ENCODE results near the gene MED31.
"Not testable (repeated sequence)": the region's sequence is repeated elsewhere in the genome, so short reads cannot be mapped to it uniquely, and the experiment has no call there.

The MED31 gene

GRCh38 chr17:6666077-6666521, 14.7 kb upstream of the MED31 start:
- H3K9me3 ChIP-seq (replicated peaks; ENCODE audit: low read length), result no peaks in the 10 kb centered on the region
- H3K4me2 ChIP-seq (ENCODE audit: low read length), result no peak overlapping the region
- no peaks in the 10 kb centered on the region for H3K4me1 ChIP-seq (ENCODE audit: control insufficient read depth, insufficient read depth, low read length)
- H3K27me3 ChIP-seq (ENCODE audit: control insufficient read depth, insufficient read depth, low read length), result peaks cover 49% of the 10 kb centered on the region
- no peaks in the 10 kb centered on the region for H3K36me3 ChIP-seq (ENCODE audit: insufficient read depth, low read length)
- no peak overlapping the region for H3K9ac ChIP-seq (ENCODE audit: low read depth, low read length)
- no peak overlapping the region for H3K4me3 ChIP-seq (ENCODE audit: low read length)

GRCh38 chr17:6663200-6663599, 11.8 kb upstream of the MED31 start:
- H3K27me3 ChIP-seq (ENCODE audit: control insufficient read depth, insufficient read depth, low read length), result peaks cover 50% of the 10 kb centered on the region
- H3K9ac ChIP-seq (ENCODE audit: low read depth, low read length); H3K4me3 ChIP-seq (ENCODE audit: low read length); H3K9me3 ChIP-seq (replicated peaks; ENCODE audit: low read length); H3K4me2 ChIP-seq (ENCODE audit: low read length); H3K4me1 ChIP-seq (ENCODE audit: control insufficient read depth, insufficient read depth, low read length); H3K36me3 ChIP-seq (ENCODE audit: insufficient read depth, low read length): not testable (repeated sequence)

GRCh38 chr17:6661464-6661848, 10.1 kb upstream of the MED31 start:
- Histone ChIP-seq H3K9me3 (replicated peaks; ENCODE audit: low read length) (no peaks in the 10 kb centered on the region), H3K4me3 (ENCODE audit: low read length) (no peak overlapping the region), H3K36me3 (ENCODE audit: insufficient read depth, low read length) (no peaks in the 10 kb centered on the region), H3K9ac (ENCODE audit: low read depth, low read length) (no peak overlapping the region), H3K27me3 (ENCODE audit: control insufficient read depth, insufficient read depth, low read length) (peaks cover 49% of the 10 kb centered on the region), H3K4me2 (ENCODE audit: low read length) (no peak overlapping the region), H3K4me1 (ENCODE audit: control insufficient read depth, insufficient read depth, low read length) (no peaks in the 10 kb centered on the region)

GRCh38 chr17:6660805-6661463, 9.5 kb upstream of the MED31 start:
- Histone ChIP-seq H3K4me2 (ENCODE audit: low read length) (no peak overlapping the region), H3K9ac (ENCODE audit: low read depth, low read length) (no peak overlapping the region), H3K4me1 (ENCODE audit: control insufficient read depth, insufficient read depth, low read length) (no peaks in the 10 kb centered on the region), H3K27me3 (ENCODE audit: control insufficient read depth, insufficient read depth, low read length) (peaks cover 49% of the 10 kb centered on the region), H3K36me3 (ENCODE audit: insufficient read depth, low read length) (no peaks in the 10 kb centered on the region), H3K4me3 (ENCODE audit: low read length) (no peak overlapping the region), H3K9me3 (replicated peaks; ENCODE audit: low read length) (no peaks in the 10 kb centered on the region)

GRCh38 chr17:6660101-6660500, 8.7 kb upstream of the MED31 start:
- no peak overlapping the region for H3K4me2 ChIP-seq (ENCODE audit: low read length)

GRCh38 chr17:6658411-6658810, 7.0 kb upstream of the MED31 start:
- not testable (repeated sequence) for H3K4me1 ChIP-seq (ENCODE audit: control insufficient read depth, insufficient read depth, low read length)

More at GRCh38 chr17:6660101-6660500, 8.7 kb upstream of the MED31 start:
- Histone ChIP-seq H3K27me3 (ENCODE audit: control insufficient read depth, insufficient read depth, low read length) (peaks cover 54% of the 10 kb centered on the region), H3K9me3 (replicated peaks; ENCODE audit: low read length) (no peaks in the 10 kb centered on the region), H3K4me3 (ENCODE audit: low read length) (no peak overlapping the region), H3K4me1 (ENCODE audit: control insufficient read depth, insufficient read depth, low read length) (no peaks in the 10 kb centered on the region), H3K9ac (ENCODE audit: low read depth, low read length) (no peak overlapping the region), H3K36me3 (ENCODE audit: insufficient read depth, low read length) (no peaks in the 10 kb centered on the region)

GRCh38 chr17:6657633-6658287, 6.4 kb upstream of the MED31 start:
- H3K4me3 ChIP-seq (ENCODE audit: low read length), result no peak overlapping the region
- peaks cover 2% of the 10 kb centered on the region for H3K4me1 ChIP-seq (ENCODE audit: control insufficient read depth, insufficient read depth, low read length)
- H3K9ac ChIP-seq (ENCODE audit: low read depth, low read length), result no peak overlapping the region
- H3K36me3 ChIP-seq (ENCODE audit: insufficient read depth, low read length), result no peaks in the 10 kb centered on the region
- no peaks in the 10 kb centered on the region for H3K9me3 ChIP-seq (replicated peaks; ENCODE audit: low read length)
- peaks cover 62% of the 10 kb centered on the region for H3K27me3 ChIP-seq (ENCODE audit: control insufficient read depth, insufficient read depth, low read length)
- no peak overlapping the region for H3K4me2 ChIP-seq (ENCODE audit: low read length)

More at GRCh38 chr17:6658411-6658810, 7.0 kb upstream of the MED31 start:
- H3K9ac ChIP-seq (ENCODE audit: low read depth, low read length); H3K4me3 ChIP-seq (ENCODE audit: low read length); H3K4me2 ChIP-seq (ENCODE audit: low read length); H3K36me3 ChIP-seq (ENCODE audit: insufficient read depth, low read length); H3K9me3 ChIP-seq (replicated peaks; ENCODE audit: low read length): not testable (repeated sequence)
- peaks cover 64% of the 10 kb centered on the region for H3K27me3 ChIP-seq (ENCODE audit: control insufficient read depth, insufficient read depth, low read length)

GRCh38 chr17:6656797-6657632, 5.6 kb upstream of the MED31 start:
- peaks cover 55% of the 10 kb centered on the region for H3K27me3 ChIP-seq (ENCODE audit: control insufficient read depth, insufficient read depth, low read length)
- H3K4me1 ChIP-seq (ENCODE audit: control insufficient read depth, insufficient read depth, low read length); H3K4me3 ChIP-seq (ENCODE audit: low read length); H3K36me3 ChIP-seq (ENCODE audit: insufficient read depth, low read length); H3K4me2 ChIP-seq (ENCODE audit: low read length); H3K9me3 ChIP-seq (replicated peaks; ENCODE audit: low read length); H3K9ac ChIP-seq (ENCODE audit: low read depth, low read length): not testable (repeated sequence)

- not testable (repeated sequence) for H3K4me3 ChIP-seq (ENCODE audit: low read length); H3K9ac ChIP-seq (ENCODE audit: low read depth, low read length); H3K4me2 ChIP-seq (ENCODE audit: low read length); H3K9me3 ChIP-seq (replicated peaks; ENCODE audit: low read length); H3K36me3 ChIP-seq (ENCODE audit: insufficient read depth, low read length)
- peaks cover 46% of the 10 kb centered on the region for H3K27me3 ChIP-seq (ENCODE audit: control insufficient read depth, insufficient read depth, low read length)
- H3K4me1 ChIP-seq (ENCODE audit: control insufficient read depth, insufficient read depth, low read length), result peaks cover 15% of the 10 kb centered on the region
Observed at GRCh38 chr17:6655732-6656361, 4.4 kb upstream of the MED31 start.

GRCh38 chr17:6654841-6655731, 3.7 kb upstream of the MED31 start:
- Histone ChIP-seq H3K27me3 (ENCODE audit: control insufficient read depth, insufficient read depth, low read length) (peaks cover 38% of the 10 kb centered on the region), H3K36me3 (ENCODE audit: insufficient read depth, low read length) (peaks cover 2% of the 10 kb centered on the region), H3K4me3 (ENCODE audit: low read length) (peak overlapping the region; percentile 30), H3K4me1 (ENCODE audit: control insufficient read depth, insufficient read depth, low read length) (peaks cover 19% of the 10 kb centered on the region), H3K9me3 (replicated peaks; ENCODE audit: low read length) (no peaks in the 10 kb centered on the region), H3K4me2 (ENCODE audit: low read length) (peak overlapping the region; percentile 14), H3K9ac (ENCODE audit: low read depth, low read length) (no peak overlapping the region)
